ENCODE results near the gene KANSL1. TPM values are rescaled to one million over a fixed set of nuclear protein-coding genes. Genes with fewer than 3 reads are reported as not detected.

The KANSL1 gene
- total RNA-seq, 1 experiment from 2014 or later: 55.5 TPM

DNA sequence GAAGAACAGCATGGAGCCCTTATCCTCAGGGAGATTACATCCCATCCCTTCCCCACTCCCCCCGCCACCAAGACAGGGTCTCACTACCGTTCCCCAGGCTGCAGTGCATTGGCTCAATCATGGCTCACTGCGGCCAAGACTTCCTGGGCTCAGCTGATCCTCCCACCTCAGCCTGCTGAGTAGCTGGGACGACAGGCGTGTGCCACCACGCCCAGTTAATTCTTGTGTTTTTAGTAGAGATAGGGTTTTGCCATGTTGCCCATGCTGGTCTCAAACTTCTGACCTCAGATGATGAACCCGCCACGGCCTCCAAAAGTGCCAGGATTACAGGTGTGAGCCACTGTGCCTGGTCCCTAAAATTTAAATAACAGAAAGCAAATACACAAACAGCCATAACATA lies 145.4 kb downstream of the KANSL1 start:
- no peak for ATAC-seq
- in situ Hi-C loops (cut with HindIII; ENCODE audit: low pct_unique_long_range_greater_than_20kb, low sequenced_read_pairs) (no loop called here), intact Hi-C loops (cut with micrococcal nuclease; ENCODE audit: unreplicated experiment) (loop anchor here (10.0 kb wide), 1 partner anchor 147 kb away; the partner anchor contains the start of gene KANSL1)
- TF ChIP-seq TCF7L2 (IDR thresholded peaks at IDR 0.05; ENCODE audit: low read depth, low read length) (no peak), POLR2AphosphoS5 (IDR thresholded peaks at IDR 0.05; ENCODE audit: low read depth, low read length) (no peak), SIN3A (IDR thresholded peaks at IDR 0.05; ENCODE audit: borderline replicate concordance, insufficient read depth, low read depth, low read length) (no peak), CTCF (IDR thresholded peaks at IDR 0.05) (no peak)
- TF ChIP-seq, protein P1, sequence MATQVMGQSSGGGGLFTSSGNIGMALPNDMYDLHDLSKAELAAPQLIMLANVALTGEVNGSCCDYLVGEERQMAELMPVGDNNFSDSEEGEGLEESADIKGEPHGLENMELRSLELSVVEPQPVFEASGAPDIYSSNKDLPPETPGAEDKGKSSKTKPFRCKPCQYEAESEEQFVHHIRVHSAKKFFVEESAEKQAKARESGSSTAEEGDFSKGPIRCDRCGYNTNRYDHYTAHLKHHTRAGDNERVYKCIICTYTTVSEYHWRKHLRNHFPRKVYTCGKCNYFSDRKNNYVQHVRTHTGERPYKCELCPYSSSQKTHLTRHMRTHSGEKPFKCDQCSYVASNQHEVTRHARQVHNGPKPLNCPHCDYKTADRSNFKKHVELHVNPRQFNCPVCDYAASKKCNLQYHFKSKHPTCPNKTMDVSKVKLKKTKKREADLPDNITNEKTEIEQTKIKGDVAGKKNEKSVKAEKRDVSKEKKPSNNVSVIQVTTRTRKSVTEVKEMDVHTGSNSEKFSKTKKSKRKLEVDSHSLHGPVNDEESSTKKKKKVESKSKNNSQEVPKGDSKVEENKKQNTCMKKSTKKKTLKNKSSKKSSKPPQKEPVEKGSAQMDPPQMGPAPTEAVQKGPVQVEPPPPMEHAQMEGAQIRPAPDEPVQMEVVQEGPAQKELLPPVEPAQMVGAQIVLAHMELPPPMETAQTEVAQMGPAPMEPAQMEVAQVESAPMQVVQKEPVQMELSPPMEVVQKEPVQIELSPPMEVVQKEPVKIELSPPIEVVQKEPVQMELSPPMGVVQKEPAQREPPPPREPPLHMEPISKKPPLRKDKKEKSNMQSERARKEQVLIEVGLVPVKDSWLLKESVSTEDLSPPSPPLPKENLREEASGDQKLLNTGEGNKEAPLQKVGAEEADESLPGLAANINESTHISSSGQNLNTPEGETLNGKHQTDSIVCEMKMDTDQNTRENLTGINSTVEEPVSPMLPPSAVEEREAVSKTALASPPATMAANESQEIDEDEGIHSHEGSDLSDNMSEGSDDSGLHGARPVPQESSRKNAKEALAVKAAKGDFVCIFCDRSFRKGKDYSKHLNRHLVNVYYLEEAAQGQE (IDR thresholded peaks at IDR 0.05; ENCODE audit: insufficient read depth in 1 of 2, low read depth in 2 of 2, low read length in 1 of 2): no peak
- H3K27me3 ChIP-seq (ENCODE audit: control insufficient read depth, insufficient read depth, low read length): no peaks in the 10 kb centered on the region
- H3K27ac ChIP-seq (ENCODE audit: low read length): no peak overlapping the region
- no TSS peak for BruUV-seq (replicated peaks)
- H3K4me3 ChIP-seq (ENCODE audit: low read depth in 2 of 2, low read length in 2 of 2): no peak overlapping the region
- no peaks in the 10 kb centered on the region; the same call in 1 of the 2 replicates for H3K4me1 ChIP-seq (ENCODE audit: control insufficient read depth, insufficient read depth, low read length)
- POLR2A ChIA-PET: no interaction called here
- CTCF ChIA-PET: no interaction called here
- H3K36me3 ChIP-seq (ENCODE audit: control insufficient read depth, insufficient read depth, low read length): peaks cover 6% of the 10 kb centered on the region; the same call in 1 of the 2 replicates
- no peak for DNase-seq (ENCODE audit: low read depth, low spot score)
- no peaks in the 10 kb centered on the region for H3K9me3 ChIP-seq (ENCODE audit: control insufficient read depth, insufficient read depth, low read depth, low read length)

DNA sequence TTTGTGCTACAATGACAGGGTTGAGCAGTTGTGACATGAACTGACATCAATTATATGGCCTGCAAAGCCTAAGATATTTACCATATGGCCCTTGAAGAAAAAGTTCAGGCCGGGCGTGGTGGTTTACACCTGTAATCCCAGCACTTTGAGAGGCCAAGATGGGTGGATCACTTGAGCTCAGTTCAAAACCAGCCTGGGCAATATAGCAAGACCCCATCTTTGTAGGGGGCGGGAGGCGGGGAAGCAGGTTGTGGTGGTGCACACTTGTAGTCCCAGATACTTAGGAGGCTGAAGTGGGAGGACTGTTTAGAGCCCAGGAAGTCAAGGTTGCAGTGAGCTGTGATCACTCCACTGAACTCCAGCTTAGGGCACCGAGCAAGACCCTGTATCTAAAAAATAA lies 145.8 kb downstream of the KANSL1 start:
- intact Hi-C loops (cut with micrococcal nuclease; ENCODE audit: unreplicated experiment) (loop anchor here (10.0 kb wide), 1 partner anchor 147 kb away; the partner anchor contains the start of gene KANSL1), in situ Hi-C loops (cut with HindIII; ENCODE audit: low pct_unique_long_range_greater_than_20kb, low sequenced_read_pairs) (no loop called here)
- no TSS peak for BruUV-seq (replicated peaks)
- CTCF ChIA-PET: no interaction called here
- peaks cover 6% of the 10 kb centered on the region; the same call in 1 of the 2 replicates for H3K36me3 ChIP-seq (ENCODE audit: control insufficient read depth, insufficient read depth, low read length)
- H3K4me3 ChIP-seq (ENCODE audit: low read depth in 2 of 2, low read length in 2 of 2): no peak overlapping the region
- H3K27ac ChIP-seq (ENCODE audit: low read length): no peak overlapping the region
- no peak for ATAC-seq
- POLR2A ChIA-PET: no interaction called here
- H3K27me3 ChIP-seq (ENCODE audit: control insufficient read depth, insufficient read depth, low read length): no peaks in the 10 kb centered on the region
- TF ChIP-seq TCF7L2 (IDR thresholded peaks at IDR 0.05; ENCODE audit: low read depth, low read length): no peak
- TF ChIP-seq, protein P1 (IDR thresholded peaks at IDR 0.05; ENCODE audit: insufficient read depth in 1 of 2, low read depth in 2 of 2, low read length in 1 of 2): no peak
- TF ChIP-seq POLR2AphosphoS5 (IDR thresholded peaks at IDR 0.05; ENCODE audit: low read depth, low read length): no peak
- TF ChIP-seq CTCF (IDR thresholded peaks at IDR 0.05): no peak
- no peak for TF ChIP-seq SIN3A (IDR thresholded peaks at IDR 0.05; ENCODE audit: borderline replicate concordance, insufficient read depth, low read depth, low read length)
- H3K4me1 ChIP-seq (ENCODE audit: control insufficient read depth, insufficient read depth, low read length): no peaks in the 10 kb centered on the region; the same call in 1 of the 2 replicates
- DNase-seq (ENCODE audit: low read depth, low spot score): no peak
- H3K9me3 ChIP-seq (ENCODE audit: control insufficient read depth, insufficient read depth, low read depth, low read length): no peaks in the 10 kb centered on the region
